PC-3 (cell line): Measurements from ENCODE around the gene ZNF711.

Experiments used
- CTCF ChIP-seq: fragments of 300-600 bp; sonication (generic); conservative IDR thresholded peaks from 2 replicates; pipeline ENCODE4 v1.5.1; 2017; ENCODE audit warnings: antibody characterized with exemption, low read depth, mild to moderate bottlenecking, low read length
- EZH2phosphoT487 ChIP-seq: fragments of 300-600 bp; sonication (generic); IDR thresholded peaks from 2 replicates; pipeline ENCODE4 v1.6.1; 2018; ENCODE audit warnings: mild to moderate bottlenecking, antibody characterized with exemption, low read length, borderline replicate concordance

DNA sequence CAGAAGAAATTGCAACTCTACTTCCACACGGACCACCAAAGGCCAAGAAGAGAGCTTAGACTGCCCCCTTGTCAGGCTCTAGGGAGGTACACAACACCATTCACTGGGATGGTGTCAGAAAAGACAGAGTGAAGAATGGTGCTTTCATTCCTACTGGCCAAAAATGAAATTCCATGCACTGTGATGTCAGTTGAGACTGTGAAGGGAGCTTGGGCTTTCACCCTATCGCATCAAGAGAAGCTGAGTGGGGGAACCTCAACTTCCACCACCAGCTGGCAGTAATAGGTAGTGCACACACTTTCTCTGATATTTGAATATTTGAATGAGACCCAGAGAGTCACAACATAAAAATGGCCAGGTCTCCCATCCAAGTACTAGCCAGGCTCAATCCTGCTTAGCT lies 65.9 kb downstream of the ZNF711 start:
- TF ChIP-seq EZH2phosphoT487 = no peak
- TF ChIP-seq CTCF = no peak; the same call in 1 of the 2 replicates
